SU-DHL-6 (cell line): Measurements from ENCODE around the gene PANX2.

Experiments
- CTCF ChIP-seq: fragments of 200-600 bp; sonication (generic); IDR thresholded peaks from one replicate; pipeline ENCODE4 v1.5.1; 2017; ENCODE audit warnings: antibody characterized with exemption, mild to moderate bottlenecking, low read length, moderate library complexity; ENCODE audit not compliant: insufficient read depth, poor library complexity, severe bottlenecking
- EZH2phosphoT487 ChIP-seq: fragments of 200-600 bp; sonication (generic), shearing (Covaris generic); conservative IDR thresholded peaks from 2 replicates; pipeline ENCODE4 v1.6.1; 2018; ENCODE audit warnings: mild to moderate bottlenecking, antibody characterized with exemption, low read length, moderate library complexity, mixed read lengths

- TF ChIP-seq CTCF (no peak), EZH2phosphoT487 (no peak)
Measured at GRCh38 chr22:50207383-50208140, 37.0 kb downstream of the PANX2 start.
